Activated naive CD4-positive, alpha-beta T cell treated with anti-CD3 and anti-CD28 coated beads, Interleukin-2, amount 50 U/mL, for 16 hours (primary cell): ENCODE results near the gene LCN12.

ENCODE experiments used
- DNase-seq: peaks from one replicate; pipeline ENCODE4 v3.0.0-alpha.2; 2020

Gene LCN12

DNA sequence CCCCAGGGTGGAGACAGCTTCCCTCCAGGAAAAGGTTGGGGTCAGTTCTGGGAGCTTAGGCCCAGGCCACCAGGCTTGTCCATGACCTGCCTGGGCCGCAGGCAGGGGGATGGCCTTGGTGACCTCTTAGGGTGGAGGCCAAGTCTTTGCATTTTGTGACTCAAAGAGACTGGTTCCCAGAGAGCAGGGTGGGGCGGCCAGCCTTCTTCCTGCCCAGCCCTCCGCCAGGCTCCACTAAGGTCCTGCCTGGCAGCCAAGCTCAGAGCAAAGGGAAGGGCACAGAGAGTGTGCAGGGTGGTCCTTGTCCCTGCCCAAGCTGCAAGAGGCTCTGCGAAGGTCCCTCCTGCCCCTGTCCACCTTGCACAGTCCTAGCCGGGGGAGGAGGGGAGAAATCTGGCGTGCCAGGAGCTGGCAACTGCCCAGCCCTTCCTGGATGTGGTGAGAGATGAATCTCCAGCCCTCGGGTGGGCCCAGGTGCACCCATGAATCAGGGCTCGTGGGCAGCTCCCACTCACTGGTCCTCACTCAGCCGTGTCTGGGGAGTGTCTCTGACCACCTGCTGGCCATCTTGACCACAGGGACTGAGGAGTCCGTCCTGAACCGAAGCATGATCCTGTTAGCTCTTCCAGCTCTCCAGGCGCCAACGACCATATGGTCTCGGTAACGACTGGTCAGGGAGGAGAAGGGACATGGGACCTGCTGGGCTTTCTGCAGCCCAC is 22.9 kb downstream of the LCN12 start:
- DNase-seq: no peak

DNA sequence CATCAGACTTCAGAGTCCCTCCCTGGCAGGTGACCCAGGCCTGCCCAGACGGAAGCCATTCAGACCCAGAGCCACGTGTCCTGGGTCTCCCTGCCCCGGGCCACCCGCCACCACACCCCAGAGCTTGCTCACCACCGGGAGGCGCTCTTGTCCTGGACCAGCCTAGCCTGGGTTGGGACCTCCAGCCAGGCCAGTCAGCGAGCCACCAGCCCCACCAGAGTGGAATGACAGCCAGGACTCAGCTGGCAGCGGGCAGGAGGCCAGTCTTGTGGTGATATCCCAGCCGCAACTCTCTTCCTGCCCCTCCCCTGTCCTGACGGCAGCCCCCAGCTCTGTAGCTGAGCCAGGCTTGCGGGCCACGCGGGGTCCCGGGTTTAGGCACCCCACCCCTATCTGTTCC is 23.6 kb downstream of the LCN12 start:
- DNase-seq: no peak

DNA sequence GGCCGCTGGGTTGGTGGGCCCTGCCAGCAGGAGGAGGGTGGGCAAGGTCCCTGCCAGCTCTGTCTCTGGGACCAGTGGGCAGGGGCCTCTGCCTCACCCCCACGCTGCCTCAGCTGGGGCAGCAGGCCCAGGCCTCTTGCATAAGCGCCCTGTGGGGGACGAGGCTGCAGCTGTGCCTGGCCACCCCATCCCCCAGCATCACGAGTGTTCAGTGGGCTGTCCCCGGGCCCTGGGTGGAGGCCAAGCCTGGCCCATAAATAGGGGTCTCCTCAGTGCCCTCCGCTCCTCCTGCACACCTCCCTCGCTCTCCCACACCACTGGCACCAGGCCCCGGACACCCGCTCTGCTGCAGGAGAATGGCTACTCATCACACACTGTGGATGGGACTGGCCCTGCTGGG is 25.1 kb downstream of the LCN12 start, which contains the start of gene PTGDS:
TSS of gene PTGDS (plus strand) at position 282 of the 400 bp plus-strand sequence. CDS start at position 357, 75 bp downstream.
- DNase-seq: no peak

DNA sequence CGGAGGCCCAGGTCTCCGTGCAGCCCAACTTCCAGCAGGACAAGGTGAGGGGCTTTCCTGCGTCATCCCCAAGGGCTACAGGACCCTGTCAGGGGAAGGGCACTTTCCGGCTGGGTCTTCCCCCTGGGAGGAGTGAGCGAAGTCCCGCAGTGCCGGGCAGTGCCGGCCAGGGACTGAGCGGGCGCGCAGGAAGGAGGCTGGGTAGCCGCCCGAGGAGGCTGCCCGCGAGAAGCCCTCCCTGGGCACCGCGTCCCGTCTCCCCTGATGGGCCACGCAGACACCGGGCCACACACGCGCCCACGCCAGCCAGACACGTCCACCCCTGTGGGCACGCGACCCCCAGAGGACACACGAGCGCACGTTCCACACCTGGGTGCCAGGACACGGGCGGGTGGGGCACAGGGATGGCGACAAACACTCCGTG is 25.6 kb downstream of the LCN12 start:
- no peak for DNase-seq

DNA sequence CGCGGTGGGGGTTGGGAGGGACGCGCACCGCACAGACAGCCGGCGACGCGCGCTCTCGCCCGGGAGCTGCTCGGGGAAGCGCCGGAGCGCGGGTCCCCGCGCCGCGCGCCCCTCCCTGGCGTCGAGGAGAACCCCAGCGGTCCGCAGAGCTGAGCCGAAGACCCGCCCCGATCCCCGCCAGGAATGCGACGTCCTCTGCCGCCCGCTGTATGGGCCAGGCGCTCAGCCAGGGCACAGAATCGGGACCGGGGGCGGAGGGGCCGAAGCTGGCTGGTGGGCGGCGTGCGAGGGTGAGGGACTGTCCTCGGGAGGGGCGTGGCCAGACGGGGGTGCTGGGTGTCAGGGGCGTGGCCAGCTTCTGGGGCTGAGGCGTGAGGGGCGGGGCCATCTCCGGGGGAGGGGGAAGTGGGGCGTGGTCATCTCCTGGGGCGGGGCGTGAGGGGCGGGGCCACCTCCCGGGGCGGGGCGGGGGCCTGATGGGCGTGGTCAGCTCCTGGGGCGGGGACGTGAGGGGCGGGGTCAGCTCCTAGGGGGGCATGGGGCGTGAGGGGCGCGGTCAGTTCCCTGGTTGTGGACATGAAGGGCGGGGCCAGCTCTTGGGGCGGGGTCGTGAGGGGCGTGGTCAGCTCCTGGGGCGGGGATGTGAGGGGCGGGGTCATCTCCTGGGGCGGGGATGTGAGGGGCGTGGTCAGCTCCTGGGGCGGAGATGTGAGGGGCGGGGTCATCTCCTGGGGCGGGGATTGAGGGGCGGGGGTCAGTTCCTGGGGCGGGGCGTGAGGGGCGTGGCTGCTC is 26.2 kb downstream of the LCN12 start:
- DNase-seq: peak; percentile 60

DNA sequence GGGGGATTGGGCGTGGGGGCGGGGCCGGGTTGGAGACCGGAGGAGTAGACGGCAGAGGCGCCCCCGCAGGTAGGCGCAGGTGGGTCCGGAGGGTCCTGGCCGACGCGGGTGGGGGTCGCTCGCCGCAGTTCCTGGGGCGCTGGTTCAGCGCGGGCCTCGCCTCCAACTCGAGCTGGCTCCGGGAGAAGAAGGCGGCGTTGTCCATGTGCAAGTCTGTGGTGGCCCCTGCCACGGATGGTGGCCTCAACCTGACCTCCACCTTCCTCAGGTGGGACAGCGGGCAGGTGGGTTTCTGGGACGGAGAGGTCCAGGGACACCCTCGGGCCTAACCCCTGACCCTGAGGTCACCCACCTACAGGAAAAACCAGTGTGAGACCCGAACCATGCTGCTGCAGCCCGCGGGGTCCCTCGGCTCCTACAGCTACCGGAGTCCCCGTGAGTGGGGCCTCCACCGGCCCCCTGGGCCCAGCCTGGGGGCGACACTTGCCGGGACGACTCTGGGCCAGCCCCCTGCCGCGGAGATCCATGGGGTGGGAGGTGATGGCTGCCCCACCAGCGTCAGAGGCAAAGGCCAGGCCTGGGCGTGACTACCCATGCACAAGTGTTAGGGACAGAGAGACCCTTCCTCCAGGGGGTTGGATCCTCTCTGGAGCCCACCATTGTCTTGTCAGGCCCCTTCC is 26.9 kb downstream of the LCN12 start:
- DNase-seq: no peak

DNA sequence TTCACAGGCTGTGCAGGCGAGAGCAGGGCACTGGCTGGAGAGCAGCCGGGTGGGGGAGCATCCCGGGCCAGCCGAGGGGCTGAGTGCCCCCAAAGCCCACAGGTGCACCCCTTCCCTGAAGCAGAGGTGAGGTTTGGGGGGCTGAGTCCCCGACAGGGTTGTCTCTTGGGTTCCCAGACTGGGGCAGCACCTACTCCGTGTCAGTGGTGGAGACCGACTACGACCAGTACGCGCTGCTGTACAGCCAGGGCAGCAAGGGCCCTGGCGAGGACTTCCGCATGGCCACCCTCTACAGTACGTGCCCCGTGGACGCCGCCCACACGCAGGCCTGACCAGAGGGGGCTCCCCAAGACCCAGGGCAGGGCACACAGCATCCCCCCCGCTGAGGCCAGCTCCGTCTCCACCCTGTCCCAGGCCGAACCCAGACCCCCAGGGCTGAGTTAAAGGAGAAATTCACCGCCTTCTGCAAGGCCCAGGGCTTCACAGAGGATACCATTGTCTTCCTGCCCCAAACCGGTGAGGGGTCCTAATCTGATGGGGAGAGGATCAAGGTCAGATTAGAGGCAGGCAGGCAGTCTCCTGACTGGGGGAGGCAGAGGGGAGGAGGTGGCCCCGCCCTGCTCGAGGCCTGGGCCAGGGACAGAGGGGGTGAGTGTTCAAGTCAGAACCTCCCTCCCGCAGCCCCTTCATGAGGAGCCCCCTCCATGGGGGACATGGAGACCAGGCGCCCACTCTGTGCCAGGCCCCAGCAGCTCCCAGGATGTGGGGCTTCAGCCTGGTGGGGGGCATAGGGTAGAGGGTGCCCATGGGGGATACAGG is 27.9 kb downstream of the LCN12 start:
- no peak for DNase-seq

DNA sequence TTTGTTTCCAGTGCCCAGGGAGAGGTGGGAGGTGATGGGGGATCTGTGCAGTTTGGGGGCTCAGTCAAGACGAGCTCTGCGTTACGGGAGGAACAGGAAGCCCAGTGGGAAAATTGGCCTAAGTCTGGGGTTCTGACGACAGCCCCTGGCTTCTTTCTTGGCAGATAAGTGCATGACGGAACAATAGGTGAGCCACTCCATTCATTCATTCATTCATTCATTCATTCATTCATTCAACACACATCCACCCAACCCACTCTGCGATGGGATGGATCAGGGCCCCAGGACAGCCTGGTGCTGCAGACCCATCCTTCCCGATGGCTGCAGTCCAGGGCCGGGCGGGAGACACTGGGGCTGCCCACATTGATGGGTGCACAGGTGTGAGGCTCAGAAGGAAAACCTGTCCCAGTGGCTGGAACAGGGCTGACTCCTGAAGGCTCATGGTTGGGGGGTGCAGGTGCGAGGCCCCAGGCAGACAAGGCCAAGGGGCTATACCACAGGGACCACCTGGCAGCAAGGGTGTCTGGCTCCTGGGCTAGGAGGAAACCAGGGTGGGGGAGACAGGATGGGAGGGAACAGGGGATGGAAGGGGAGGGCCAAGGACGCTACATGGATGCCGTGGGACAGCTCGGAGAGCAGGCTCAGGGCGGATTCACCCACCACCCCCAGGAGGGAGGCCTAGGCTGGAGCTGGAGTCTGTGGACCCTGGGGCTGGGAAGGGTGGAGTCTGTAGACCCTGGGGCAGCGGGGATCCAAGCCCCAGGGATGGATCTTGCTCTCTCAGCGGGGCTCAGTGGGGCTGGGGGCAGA is 28.8 kb downstream of the LCN12 start:
- DNase-seq: no peak

DNA sequence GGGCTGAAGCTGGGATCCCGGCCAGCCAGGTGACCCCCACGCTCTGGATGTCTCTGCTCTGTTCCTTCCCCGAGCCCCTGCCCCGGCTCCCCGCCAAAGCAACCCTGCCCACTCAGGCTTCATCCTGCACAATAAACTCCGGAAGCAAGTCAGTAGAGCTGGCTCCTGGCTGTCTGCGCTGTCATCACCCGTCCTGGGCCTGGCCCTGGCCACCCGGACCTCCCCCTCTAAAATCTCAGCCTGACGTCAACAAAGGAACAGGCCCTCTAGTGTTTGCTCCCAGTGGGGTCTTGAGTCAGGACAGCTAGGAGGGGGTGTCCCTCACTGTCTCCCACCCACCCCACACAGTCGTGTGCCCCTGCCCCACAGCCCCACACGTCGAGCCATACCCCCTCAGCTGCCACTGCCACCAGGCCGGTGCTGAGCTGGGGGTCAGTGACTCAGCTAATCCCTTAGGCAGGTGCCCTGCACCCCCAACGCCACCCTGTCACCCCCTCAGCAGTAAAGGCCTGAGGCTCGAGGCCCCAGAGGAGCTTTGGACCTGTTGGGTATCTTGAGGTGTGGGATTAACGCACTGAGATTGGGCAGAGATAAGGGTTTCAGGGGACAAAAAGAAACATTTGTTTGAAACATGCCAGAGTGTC is 29.6 kb downstream of the LCN12 start:
- no peak for DNase-seq

DNA sequence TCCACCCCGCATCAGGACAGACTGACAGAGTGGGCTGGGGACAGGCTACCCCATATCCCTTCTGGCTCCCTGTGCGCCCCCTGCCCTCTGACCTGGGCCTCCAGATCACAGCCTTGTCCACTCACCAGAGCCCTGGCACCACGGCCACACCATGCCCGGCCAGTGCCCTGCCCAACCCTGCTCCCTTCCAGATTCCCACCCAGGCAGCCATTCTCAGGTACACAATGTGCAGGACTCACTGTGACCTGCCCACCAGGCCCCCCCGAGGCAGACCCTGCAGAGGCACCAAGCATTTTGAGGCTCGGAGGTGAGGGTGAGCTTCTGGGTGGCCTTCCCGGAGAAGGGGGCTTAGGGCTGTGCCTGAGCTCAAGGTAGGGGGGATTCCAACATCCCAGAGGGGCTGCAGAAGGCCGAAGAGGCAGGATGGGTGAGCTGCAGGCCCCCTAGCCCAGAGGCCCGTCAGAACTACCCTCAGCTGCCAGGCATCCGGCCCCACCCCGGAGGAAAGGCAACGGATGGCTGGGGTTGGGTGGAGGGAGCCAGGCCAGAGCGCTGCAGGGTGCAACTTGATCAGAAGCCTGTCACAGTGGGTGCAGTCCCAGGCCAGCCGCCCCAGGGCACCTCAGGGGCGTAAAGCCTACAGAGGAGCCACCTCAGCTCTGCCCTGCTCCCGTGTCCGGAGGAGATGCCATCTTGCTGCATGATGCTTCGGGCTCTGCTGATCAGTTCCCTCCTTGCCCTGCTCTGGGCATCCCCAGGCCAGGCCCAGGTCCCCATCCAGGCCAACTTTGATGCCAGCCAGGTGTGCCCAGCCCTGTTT is 30.4 kb downstream of the LCN12 start, which contains the start of gene LCNL1:
TSS of gene LCNL1 (plus strand) at position 762 of the 820 bp plus-strand sequence. CDS start 594 bp downstream, outside the sequence.
- DNase-seq: no peak

DNA sequence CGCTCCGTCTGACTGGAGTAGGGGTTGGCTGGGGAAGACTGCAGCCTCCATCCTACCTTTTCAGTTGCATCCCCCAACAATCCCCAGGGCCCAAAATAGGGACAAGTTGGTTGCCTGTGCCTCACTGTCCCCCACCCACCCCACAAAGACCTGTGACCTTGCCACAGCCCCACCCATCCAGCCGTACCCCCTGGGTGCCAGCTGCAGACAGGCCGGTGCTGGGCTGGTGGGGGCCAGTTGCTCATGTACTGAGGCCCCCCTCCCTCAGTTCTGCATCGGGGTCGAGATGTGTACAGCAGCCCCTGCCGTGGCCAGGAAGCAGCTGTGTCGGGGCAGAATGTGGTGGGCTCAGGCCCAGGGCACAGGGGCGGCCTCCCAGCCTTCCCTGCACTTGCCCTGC is 31.1 kb downstream of the LCN12 start:
- DNase-seq: no peak

DNA sequence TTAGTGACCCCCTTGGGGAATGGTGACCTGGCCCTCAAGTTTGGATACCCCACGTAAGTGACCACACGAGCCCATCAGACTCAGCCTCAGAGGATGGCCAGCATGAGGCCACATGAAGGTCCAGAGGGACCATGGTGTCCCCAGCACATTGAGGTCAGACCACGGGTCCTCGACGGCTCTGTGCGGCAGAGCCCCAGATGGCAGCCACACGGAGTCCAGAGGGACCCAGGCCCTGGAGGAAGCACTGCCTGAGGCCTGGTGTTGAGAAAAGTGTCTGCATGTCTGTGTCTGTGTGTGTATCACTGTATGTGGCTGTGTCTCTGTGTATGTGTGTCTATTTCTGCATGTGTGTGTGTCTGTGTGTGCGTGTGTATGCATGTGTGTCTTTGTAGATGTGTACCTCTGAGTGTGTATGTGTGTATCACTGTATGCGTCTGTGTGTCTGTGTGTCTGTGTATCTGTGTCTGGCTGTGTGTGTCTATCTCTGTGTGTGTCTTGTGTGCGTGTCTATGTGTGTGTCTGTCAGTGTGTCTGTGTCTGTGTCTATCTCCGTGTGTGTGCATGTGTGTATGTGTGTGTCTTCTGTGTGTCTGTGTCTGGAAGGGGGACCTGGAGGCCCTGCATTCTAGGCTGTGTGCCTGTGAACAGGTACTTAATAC is 31.7 kb downstream of the LCN12 start:
- DNase-seq: no peak

DNA sequence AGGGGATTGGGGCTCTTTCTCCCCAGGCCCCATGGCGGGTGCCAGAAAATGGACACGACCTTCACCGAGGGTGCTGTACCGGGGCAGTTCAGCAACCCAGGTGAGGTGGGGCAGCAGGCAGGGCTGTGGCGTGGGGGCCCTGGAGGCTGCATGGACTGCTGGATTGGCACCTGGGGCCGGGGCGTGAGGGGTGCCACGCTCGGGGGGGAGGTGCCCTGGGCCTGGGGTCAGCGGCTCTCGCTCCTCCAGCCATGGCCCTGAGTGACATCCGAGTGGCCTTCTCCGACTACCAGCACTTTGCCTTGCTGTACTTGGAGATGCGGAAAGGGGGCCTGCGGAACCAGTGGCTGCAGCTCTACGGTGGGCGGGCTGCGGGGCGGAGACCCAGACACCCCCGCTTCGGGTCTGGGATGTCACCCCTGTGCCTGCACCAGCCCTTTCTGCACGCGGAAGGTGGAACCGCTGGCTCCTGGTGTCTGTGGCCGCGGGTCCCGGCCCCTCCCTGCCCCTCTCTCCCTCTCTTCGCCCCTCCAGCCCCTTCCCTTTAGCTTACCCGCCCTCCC is 32.5 kb downstream of the LCN12 start:
- DNase-seq: no peak

DNA sequence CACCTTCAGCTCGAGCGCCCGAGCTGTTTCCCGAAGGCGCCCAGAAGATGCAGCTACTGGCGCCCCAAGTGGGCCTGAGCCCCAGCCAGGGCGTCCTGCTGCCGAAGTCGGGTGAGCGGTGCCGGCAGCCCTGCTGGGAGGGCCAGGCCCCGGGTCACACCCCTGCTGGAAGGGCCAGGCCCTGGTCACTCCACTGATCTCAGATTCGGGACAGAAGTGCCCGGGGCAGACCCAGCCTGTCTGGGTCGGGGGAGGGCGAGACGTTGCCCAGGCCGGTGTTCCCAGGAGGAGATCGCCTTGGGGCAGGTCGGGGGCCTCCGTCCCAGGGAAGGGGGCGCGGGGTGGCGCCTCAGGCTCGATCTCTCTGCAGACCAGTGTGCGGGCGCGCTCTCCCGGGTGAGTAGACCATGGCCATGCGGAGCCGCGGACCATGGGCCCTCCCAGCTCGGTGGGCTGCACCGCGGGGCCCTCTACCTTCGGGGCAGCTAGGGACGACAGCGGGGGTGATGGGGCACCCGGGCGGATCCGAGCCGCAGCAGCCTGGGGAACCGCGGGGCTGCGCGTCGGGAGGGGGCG is 33.0 kb downstream of the LCN12 start:
- no peak for DNase-seq

DNA sequence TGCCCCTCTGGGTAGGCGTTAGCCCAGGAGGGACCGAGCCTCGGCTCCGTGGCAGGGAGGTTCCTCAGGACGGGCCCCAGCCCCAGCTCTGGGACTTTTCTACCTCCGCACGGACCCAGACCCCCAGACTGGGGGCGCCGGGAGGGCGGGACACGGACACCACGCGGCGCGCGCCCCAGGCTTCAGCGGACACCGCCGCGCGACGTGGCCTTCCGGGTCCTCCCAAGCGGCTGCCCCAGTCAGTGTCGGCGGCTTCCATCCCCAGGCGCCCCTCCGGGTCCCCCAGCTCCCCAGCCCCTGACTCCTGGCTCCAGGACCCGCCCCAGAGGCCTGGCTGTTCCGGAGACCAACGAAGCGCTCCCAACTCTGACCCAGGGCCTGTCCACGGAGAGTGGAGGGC is 33.8 kb downstream of the LCN12 start:
- no peak for DNase-seq

DNA sequence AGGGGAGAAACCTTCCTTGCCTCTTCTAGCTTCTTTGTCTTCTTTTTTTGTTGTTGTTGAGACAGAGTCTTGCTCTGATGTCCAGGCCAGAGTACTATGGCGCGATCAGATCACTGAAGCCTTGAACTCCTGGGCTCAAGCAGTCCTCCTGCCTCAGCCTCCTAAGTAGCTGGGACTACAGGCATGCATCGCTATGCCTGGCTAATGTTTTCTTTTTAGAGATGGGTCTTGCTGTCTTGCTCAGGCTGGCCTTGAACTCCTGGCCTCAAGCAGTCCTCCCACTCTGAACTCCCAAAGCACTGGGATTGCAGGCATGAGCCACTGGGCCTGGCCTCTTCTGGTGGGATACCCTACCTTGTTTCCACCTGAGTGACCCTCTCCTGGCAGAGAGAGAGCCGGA is 36.8 kb downstream of the LCN12 start:
- DNase-seq: no peak

DNA sequence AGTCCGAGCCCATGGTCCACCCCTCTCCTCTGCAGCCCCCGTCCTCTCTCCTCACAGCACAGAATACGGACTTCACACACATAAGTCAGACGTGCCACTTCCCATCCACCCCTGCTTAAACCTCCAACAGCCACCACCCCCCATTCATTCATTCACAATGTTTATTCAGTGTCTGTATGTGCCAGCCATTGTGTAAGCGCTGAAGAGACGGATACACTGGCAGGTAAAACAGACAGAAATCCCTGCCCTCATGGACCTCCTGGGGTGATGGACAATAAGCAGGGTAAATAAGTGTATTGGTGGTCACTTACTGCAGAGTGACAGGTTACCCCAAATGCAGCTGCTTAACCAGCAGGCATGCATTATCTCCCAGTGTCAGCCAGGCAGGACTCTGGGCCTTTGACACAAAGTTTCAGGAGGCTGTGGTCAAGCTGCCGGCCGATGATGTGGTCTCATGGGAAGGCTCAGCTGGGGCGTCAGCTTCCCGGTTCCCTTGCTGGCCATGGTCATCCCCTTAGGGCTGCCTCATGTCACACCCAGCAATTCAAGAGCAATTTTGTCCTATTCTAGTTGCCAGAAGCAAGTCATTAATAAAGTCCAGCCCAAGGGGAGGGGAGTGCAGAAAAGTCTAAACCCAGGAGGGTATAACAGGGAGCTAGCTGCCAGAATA is 38.3 kb downstream of the LCN12 start:
- no peak for DNase-seq
